MM.1S (cell line): ENCODE results near the gene NAB1.

Experiments used
- DNase-seq: peaks from one replicate; pipeline ENCODE4 v3.0.0-alpha.2; 2015
- H2AFZ ChIP-seq: fragments of 300-600 bp; sonication (generic); 2 replicates; pipeline ENCODE4 v1.6.0; 2016; ENCODE audit warnings: antibody characterized with exemption, low read length
- H3F3A ChIP-seq: fragments of 300-600 bp; sonication (generic); 2 replicates; pipeline ENCODE4 v1.6.1; 2016; ENCODE audit warnings: mild to moderate bottlenecking, antibody characterized with exemption, low read length, moderate library complexity, mixed read lengths; ENCODE audit not compliant: insufficient read depth
- H3K27ac ChIP-seq: fragments of 300-600 bp; sonication (generic); 2 replicates; pipeline ENCODE4 v1.5.1; 2016; ENCODE audit warnings: mild to moderate bottlenecking, low read length
- H3K27me3 ChIP-seq: fragments of 300-600 bp; sonication (generic); replicated peaks from 2 replicates; pipeline ENCODE4 v1.6.0; 2016; ENCODE audit warnings: low read length; ENCODE audit not compliant: insufficient read depth
- H3K36me3 ChIP-seq: fragments of 300-600 bp; sonication (generic); replicated peaks from 2 replicates; pipeline ENCODE4 v1.6.1; 2016; ENCODE audit warnings: mild to moderate bottlenecking, low read length, mixed read lengths; ENCODE audit not compliant: insufficient read depth
- H3K4me1 ChIP-seq: fragments of 300-600 bp; sonication (generic); 2 replicates; pipeline ENCODE4 v1.6.1; 2016; ENCODE audit warnings: low read length, mixed read lengths
- H3K4me2 ChIP-seq: fragments of 300-600 bp; sonication (generic); 2 replicates; pipeline ENCODE4 v1.6.0; 2016; ENCODE audit warnings: low read depth, low read length
- H3K4me3 ChIP-seq: fragments of 300-600 bp; sonication (generic); 2 replicates; pipeline ENCODE4 v1.5.1; 2016; ENCODE audit warnings: low read length, mixed read lengths
- H3K79me2 ChIP-seq: fragments of 300-600 bp; sonication (generic); 2 replicates; pipeline ENCODE4 v1.6.1; 2016; ENCODE audit warnings: mixed run types, low read length, mixed read lengths
- H3K9ac ChIP-seq: fragments of 300-600 bp; sonication (generic); 2 replicates; pipeline ENCODE4 v1.6.1; 2016; ENCODE audit warnings: low read length, mixed read lengths
- H3K9me2 ChIP-seq: fragments of 300-600 bp; sonication (generic); replicated peaks from 2 replicates; pipeline ENCODE4 v1.6.1; 2016; ENCODE audit warnings: mild to moderate bottlenecking, low read length, mixed read lengths; ENCODE audit not compliant: insufficient read depth
- H3K9me3 ChIP-seq: fragments of 300-600 bp; sonication (generic); replicated peaks from 2 replicates; pipeline ENCODE4 v1.6.1; 2016; ENCODE audit warnings: mild to moderate bottlenecking, low read length, mixed read lengths; ENCODE audit not compliant: insufficient read depth
- H4K20me1 ChIP-seq: fragments of 300-600 bp; sonication (generic); 2 replicates; pipeline ENCODE4 v1.6.1; 2016; ENCODE audit warnings: mild to moderate bottlenecking, low read length, moderate library complexity, mixed read lengths; ENCODE audit not compliant: insufficient read depth
- EZH2 ChIP-seq: fragments of 300-600 bp; sonication (generic); optimal IDR thresholded peaks from 2 replicates; pipeline ENCODE3; 2017; ENCODE audit warnings: low read depth, mild to moderate bottlenecking, antibody characterized with exemption, low read length, mixed read lengths
- EZH2phosphoT487 ChIP-seq: fragments of 300-600 bp; sonication (generic); IDR thresholded peaks from 2 replicates; pipeline ENCODE4 v1.6.1; 2018; ENCODE audit warnings: antibody characterized with exemption, low read length
- TF ChIP-seq, protein P1 (sequence below): fragments of 300-600 bp; sonication (generic); IDR thresholded peaks from 2 replicates; pipeline ENCODE4 v1.5.1; 2016; ENCODE audit warnings: antibody characterized with exemption, low read length, mixed read lengths

Gene NAB1

DNA sequence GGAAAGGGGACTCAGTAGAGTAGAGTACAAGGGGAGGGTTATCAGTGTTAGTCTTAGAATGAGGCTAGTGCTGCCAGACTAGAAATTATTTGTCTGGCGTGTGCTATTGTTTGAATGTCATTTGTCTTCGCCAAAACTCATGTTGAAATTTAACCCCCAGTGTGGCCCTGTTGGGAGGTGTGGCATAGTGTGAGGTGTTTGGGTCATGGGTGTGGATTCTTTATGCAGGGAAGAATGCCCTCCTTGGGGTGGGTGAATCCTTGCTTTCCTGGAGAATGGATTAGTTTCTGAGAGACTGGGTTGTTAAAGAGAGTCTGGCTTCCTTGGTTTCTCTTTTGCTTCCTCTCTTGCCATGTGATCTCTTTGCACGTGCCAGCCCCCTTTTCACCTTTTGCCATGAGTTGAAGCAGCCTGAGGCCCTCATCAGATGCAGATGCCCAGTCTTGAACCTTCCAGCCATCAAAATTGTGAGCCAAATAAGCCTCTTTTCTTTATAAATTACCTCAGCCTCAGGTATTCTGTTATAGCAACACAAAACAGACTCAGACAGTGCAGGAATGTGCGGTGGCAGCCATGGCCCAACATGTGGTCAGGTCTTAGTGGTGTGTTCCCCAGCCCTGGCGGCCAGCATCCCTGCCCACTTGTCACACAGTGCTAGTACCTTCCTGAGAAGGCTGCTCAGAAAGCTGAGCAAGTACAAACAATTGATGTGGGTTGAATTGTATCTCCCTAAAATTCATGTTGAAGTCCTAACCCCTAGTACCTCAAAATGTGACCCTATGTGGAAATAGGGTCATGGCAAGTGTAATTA lies 48.4 kb upstream of the NAB1 start:
- DNase-seq: no peak

DNA sequence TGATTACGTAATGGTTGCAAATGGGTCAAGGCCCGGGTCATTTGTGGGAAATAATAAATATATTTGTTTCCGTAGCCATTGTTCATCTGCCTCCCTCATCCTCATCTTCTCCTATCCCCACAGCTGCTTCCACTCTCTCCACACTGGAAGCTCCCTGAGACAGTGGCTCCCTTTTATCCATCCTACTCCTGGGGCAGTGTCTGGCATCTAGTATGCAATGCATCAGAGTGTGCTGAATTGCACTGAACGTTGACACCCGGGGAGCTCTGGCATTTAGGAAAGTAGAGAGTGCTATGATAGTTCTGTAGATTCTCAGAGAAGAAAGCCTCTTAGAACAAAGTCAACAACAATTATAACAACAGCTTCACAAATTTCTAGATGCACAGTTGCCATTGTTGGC lies 45.5 kb upstream of the NAB1 start:
- H4K20me1 ChIP-seq: no peaks in the 10 kb centered on the region
- no peaks in the 10 kb centered on the region for H3K27me3 ChIP-seq
- DNase-seq: no peak
- no peaks in the 10 kb centered on the region for H3K9me2 ChIP-seq
- no peak overlapping the region for H3K27ac ChIP-seq
- no peak overlapping the region for H3K9ac ChIP-seq
- no peaks in the 10 kb centered on the region for H3K4me1 ChIP-seq
- H3K4me3 ChIP-seq: no peak overlapping the region
- H3K36me3 ChIP-seq: no peaks in the 10 kb centered on the region
- TF ChIP-seq EZH2phosphoT487: no peak
- no peak for TF ChIP-seq EZH2
- TF ChIP-seq, protein P1, sequence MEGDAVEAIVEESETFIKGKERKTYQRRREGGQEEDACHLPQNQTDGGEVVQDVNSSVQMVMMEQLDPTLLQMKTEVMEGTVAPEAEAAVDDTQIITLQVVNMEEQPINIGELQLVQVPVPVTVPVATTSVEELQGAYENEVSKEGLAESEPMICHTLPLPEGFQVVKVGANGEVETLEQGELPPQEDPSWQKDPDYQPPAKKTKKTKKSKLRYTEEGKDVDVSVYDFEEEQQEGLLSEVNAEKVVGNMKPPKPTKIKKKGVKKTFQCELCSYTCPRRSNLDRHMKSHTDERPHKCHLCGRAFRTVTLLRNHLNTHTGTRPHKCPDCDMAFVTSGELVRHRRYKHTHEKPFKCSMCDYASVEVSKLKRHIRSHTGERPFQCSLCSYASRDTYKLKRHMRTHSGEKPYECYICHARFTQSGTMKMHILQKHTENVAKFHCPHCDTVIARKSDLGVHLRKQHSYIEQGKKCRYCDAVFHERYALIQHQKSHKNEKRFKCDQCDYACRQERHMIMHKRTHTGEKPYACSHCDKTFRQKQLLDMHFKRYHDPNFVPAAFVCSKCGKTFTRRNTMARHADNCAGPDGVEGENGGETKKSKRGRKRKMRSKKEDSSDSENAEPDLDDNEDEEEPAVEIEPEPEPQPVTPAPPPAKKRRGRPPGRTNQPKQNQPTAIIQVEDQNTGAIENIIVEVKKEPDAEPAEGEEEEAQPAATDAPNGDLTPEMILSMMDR: no peak
- H3K79me2 ChIP-seq: no peaks in the 10 kb centered on the region
- no peaks in the 10 kb centered on the region for H3K9me3 ChIP-seq
- H3F3A ChIP-seq: no peaks in the 10 kb centered on the region
- H2AFZ ChIP-seq: no peak overlapping the region
- H3K4me2 ChIP-seq: no peak overlapping the region

More for the DNA sequence above, 48.4 kb upstream of the NAB1 start:
- Histone ChIP-seq H3K4me1 (no peaks in the 10 kb centered on the region), H2AFZ (no peak overlapping the region), H3K9me3 (no peaks in the 10 kb centered on the region), H4K20me1 (no peaks in the 10 kb centered on the region), H3K27me3 (no peaks in the 10 kb centered on the region), H3K27ac (no peak overlapping the region), H3K4me3 (no peak overlapping the region), H3K4me2 (no peak overlapping the region), H3F3A (no peaks in the 10 kb centered on the region), H3K79me2 (no peaks in the 10 kb centered on the region), H3K9ac (no peak overlapping the region), H3K36me3 (no peaks in the 10 kb centered on the region), H3K9me2 (no peaks in the 10 kb centered on the region)
- TF ChIP-seq, protein P1: no peak
- TF ChIP-seq EZH2 (no peak), EZH2phosphoT487 (no peak)

DNA sequence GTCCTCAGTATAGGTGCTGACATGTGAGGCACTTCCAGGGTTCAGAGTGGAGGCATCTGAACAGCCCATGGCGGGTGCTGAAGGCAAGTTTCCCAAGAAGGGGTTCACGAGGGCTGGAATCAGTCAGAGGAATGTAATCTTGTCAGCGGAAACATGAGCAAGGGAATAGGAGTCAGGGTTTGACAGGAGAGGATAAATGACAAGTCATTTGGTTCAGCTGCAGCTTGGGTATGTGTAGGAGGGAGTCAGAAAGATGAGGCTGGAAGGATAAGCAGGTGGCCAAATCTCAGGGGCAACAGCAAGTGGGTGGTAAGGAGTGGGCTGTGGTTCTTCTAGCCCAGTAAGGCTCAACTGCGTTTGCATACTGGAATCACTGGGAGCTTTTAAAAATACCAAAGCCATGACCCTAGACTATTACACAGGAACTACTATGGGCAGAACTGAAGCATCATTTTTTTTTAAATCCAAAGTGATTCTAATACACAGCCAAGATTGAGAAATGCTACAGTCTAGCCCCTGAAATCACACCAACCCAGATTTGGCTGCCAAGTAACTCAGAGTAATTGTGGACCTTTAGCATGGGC lies 41.8 kb upstream of the NAB1 start:
- no peaks in the 10 kb centered on the region for H3F3A ChIP-seq
- H2AFZ ChIP-seq: no peak overlapping the region
- no peak overlapping the region for H3K9ac ChIP-seq
- H3K79me2 ChIP-seq: no peaks in the 10 kb centered on the region
- TF ChIP-seq EZH2 (no peak), EZH2phosphoT487 (no peak)
- TF ChIP-seq, protein P1: no peak
- H3K4me1 ChIP-seq: no peaks in the 10 kb centered on the region
- H3K9me2 ChIP-seq: no peaks in the 10 kb centered on the region
- DNase-seq: no peak
- no peaks in the 10 kb centered on the region for H4K20me1 ChIP-seq
- H3K27me3 ChIP-seq: no peaks in the 10 kb centered on the region
- H3K27ac ChIP-seq: no peak overlapping the region
- no peaks in the 10 kb centered on the region for H3K9me3 ChIP-seq
- no peaks in the 10 kb centered on the region for H3K36me3 ChIP-seq
- no peak overlapping the region for H3K4me3 ChIP-seq
- no peak overlapping the region for H3K4me2 ChIP-seq
